Epithelial cell of esophagus (primary cell): ENCODE results near the gene KCNQ4.

Experiments
- DNase-seq: peaks from one replicate; pipeline ENCODE4 v3.0.0; 2010; ENCODE audit warnings: low read depth
- H3K4me3 ChIP-seq: 2 replicates; pipeline ENCODE4 v1.5.1; 2011; ENCODE audit warnings: mild to moderate bottlenecking, low read length, control low read depth
- TF ChIP-seq, protein P1 (sequence below): IDR thresholded peaks from 2 replicates; pipeline ENCODE4 v1.5.1; 2011; ENCODE audit warnings: low read depth, mild to moderate bottlenecking, low read length, control low read depth, inconsistent platforms; ENCODE audit not compliant: insufficient read depth; ENCODE audit errors: missing control alignments

KCNQ4 gene

DNA sequence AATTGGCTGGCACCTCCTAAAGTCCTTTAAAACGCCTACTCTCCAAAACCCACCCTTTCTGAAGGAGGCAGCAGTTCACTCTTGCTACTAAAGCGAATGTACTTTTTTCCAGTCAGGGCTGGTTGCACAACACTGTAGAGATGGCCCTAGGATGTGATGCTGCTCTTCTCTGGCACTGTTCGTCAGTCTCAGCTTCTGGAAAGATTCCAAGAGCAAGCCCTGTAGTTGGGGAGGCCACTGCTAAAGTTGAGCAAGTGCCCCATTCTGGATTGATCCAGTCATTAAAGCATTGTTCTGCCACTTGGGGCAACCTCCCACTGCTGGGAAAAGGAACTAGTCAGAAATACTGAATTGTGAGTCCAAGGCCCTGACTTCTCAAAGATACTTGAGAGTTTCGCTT lies 28.5 kb upstream of the KCNQ4 start:
- peak; percentile 55 for DNase-seq
- H3K4me3 ChIP-seq, result no peak overlapping the region
- TF ChIP-seq, protein P1, sequence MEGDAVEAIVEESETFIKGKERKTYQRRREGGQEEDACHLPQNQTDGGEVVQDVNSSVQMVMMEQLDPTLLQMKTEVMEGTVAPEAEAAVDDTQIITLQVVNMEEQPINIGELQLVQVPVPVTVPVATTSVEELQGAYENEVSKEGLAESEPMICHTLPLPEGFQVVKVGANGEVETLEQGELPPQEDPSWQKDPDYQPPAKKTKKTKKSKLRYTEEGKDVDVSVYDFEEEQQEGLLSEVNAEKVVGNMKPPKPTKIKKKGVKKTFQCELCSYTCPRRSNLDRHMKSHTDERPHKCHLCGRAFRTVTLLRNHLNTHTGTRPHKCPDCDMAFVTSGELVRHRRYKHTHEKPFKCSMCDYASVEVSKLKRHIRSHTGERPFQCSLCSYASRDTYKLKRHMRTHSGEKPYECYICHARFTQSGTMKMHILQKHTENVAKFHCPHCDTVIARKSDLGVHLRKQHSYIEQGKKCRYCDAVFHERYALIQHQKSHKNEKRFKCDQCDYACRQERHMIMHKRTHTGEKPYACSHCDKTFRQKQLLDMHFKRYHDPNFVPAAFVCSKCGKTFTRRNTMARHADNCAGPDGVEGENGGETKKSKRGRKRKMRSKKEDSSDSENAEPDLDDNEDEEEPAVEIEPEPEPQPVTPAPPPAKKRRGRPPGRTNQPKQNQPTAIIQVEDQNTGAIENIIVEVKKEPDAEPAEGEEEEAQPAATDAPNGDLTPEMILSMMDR, result peak; percentile 24

DNA sequence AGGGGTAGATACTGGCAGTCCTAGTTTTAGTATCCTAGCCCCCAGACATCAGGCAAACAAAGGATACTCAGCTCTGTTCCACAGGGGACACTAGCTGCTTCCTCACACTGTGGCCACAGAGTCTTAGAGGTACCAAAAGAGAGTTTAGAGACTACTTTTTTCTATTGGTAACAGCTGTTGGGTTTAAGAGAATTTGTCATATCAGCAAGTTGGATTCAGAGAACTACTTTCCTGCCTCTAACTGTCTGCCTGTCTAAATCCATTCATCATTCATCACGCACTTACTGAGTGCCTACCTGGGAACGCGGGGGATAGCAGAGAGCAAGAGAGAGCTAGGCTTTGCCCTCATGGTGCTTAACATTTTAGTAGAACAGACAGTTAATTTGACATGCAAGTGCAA lies 27.1 kb upstream of the KCNQ4 start:
- TF ChIP-seq, protein P1, result no peak
- no peak overlapping the region for H3K4me3 ChIP-seq
- DNase-seq, result no peak

DNA sequence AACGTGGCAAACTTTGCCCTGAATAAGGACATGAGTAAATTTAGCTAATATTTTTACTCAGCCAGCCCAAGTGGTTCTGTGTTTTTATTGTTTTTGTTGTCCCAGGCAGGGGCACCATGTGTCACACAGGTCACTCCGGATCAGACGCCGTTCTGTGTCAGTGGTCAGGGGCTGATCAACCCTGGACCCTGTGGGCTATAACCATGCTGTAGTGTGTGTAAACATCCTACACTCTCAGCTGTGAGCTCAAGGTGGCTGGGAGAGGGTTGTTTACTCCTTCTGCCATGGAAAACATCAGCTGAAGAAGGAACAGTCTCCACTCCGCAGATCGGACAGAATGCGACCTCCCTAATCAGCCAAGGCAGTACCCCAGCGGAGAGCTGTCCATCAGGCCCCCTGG lies 26.5 kb upstream of the KCNQ4 start:
- no peak for DNase-seq
- TF ChIP-seq, protein P1, result no peak
- no peak overlapping the region for H3K4me3 ChIP-seq

DNA sequence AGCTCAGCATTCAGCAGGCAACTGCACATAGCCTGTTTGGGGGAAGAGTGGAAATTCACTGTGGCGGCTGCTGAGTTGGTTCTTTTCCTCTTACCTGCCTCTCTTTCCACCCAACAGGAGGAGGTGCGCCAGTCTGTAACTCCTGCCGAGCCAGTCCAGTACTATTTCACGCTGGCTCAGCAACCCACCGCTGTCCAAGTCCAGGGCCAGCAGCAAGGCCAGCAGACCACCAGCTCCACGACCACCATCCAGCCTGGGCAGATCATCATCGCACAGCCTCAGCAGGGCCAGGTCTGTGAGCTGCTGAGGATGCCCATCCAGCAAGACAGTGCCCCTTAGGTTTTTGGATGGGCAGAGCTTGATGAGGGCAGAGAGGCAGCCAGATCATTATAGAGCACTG lies 25.6 kb upstream of the KCNQ4 start:
- H3K4me3 ChIP-seq, result no peak overlapping the region
- TF ChIP-seq, protein P1, result no peak
- DNase-seq, result no peak

DNA sequence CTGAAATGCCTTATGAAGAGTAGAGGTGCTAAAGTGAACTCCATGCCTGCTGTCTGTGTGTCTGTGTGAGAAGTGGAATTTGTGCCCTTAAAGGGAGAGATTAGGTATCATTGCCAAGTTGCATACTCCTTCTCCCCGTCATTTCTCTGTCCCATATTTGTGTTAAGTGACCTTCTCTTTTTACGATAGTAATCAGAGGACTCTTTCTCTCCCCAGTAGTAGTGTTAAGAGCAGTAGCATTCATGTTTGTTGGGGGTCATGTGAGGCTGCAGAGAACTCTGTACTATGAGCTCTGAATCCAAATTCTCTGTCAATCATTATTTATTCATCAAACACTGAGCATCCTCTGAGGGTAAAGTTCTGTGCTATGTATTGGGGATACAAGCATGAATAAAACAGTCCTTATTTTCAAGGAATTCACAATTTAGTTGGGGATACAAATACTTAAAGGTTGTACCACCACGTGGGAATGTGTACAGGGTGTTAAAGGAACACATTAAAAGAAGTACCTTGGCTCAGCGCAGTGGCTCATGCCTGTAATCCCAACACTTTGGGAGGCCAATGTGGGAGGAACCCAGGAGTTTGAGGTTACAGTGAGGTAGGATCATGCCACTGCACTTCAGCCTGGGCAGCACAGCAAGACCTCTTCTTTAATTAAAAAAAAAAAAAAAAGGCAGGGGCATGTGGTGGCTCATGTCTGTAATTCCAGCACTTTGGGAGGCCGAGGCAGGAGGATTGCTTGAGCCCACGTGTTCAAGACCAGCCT lies 24.8 kb upstream of the KCNQ4 start:
- no peak overlapping the region for H3K4me3 ChIP-seq
- TF ChIP-seq, protein P1, result no peak
- DNase-seq, result no peak

DNA sequence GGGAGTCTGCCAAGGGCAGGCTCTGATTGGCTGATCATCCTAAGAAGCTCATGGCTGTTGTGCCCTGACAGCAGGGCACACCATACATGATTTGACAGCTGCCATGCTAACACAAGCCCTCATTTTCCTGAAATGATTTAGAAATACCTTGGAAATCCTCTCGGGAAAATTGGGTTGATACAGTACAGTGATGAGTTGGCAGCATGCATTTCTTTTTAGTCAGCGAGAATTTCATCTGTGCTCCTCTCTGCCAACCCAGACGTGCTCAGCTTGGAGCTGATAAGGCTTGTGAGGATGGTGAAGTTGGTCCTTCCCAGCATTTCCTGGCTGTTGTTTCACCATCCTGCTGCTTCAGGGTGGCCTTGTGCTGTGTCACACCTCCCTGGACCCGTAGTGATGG lies 22.6 kb upstream of the KCNQ4 start:
- DNase-seq, result no peak
- no peak overlapping the region for H3K4me3 ChIP-seq
- TF ChIP-seq, protein P1, result no peak
